Kidney glomerular epithelial cell (primary cell): ENCODE data around the gene HOXC11.

Experiments used
- DNase-seq: peaks from one replicate; lab custom pipeline; 2025; lab: John Stamatoyannopoulos, UW

Gene HOXC11

DNA sequence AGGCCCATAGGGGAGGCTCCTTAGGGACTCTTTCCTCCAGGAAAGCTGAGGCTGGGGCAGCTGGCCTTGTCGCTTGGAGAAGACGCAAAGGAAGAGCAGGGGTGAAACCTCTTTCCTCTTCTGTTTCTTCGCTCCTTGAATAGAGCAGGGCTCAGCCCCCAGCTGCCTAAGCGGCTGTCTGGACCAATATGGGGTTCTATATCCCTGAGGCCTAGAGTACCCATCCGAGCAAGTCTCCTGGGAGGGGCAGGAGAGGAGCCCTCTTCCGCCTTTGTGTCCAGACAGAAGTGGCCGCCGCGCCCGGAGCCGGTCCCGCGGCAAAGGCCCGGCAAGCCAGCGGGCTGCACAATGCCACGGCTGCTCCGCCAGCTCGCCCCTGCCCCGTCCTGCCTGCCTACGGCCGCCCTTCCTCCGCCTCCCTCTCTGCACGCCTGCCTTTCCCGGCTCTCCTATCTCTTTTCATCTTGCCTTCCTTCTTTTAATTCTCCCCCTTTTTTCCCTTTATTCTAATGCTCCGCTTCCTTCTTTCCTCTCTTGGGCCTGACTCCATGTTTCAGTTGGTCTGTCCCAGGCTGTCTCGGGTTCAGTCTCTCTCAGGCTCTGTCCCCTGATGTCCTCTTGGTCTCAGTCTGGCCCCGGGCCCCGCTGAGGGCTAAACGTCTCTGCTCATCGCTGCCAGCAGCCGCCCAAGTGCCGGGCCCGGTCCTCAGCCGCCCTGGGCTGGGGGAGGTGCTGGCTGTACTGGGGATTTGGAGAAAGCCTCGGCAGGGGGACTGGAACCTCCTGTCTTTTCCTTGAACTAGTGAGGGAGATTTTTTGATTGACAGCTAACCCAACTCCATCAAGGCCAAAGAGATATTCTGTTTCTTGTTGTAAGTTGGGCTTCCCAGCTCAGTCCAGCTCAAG lies 24.5 kb downstream of the HOXC11 start:
- no peak for DNase-seq

DNA sequence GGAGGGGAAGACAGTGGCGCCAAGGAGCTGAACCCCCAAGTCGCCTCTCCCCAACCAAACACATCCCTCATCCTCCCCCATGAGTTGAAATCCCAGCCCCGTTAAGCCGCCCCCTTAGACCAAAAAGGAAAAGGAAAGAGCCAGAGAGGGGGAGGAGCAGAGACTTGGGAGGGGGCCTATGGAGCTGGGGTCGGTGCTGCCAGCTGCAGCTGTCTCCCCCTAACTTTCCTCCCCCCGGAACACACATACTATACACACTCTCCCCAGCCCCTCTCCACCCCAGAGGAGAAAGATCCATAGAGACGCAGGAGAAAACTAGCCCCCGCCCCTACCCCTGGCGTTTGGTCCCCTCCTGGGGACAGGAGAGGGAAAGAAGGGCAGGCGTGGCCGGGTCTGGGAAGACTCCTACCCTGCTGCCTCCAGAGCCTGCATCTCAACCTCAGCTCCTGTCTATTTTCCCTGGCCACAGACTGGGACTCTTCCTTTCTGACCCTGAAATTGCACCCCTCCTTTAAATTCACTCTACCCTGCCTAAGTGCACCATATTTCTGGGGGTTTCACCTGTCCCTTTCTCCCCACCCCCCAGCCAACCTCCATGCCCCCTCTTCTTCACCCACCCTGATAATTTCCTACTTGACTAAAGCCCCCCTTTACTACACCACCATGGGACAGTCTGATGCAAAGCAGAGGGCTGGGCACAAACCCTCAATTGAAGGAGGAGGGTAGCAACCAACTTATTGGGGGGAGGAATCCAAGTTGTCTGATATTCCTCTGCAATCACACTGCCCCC lies 25.4 kb downstream of the HOXC11 start:
- DNase-seq: no peak

DNA sequence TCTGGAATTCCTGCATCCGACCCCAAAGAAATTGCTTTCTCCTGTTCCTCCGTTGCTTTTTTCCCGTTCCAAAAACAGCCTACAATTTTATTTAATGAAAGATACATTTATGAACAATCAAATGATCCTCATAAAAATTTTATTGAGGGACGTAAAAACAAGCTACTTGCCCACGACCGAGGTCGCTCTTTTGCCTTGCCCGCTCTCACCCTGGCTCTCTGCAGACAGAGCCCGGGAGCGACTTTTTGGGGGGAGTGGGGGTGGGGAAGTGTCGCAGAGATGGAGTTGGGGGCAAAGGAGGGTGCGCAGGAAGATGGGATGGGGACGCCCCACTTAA lies 25.9 kb downstream of the HOXC11 start:
- DNase-seq: no peak

- peak; percentile 61 for DNase-seq
Observed at GRCh38 chr12:53999559-54000115, 26.7 kb downstream of the HOXC11 start.

- DNase-seq: no peak
Observed at GRCh38 chr12:54000116-54001114, 27.5 kb downstream of the HOXC11 start, which contains the start of gene HOXC9. HOXC9 (plus strand) TSS chr12:54000161; CDS start chr12:54000189, 28 bp downstream.

GRCh38 chr12:54001283-54002187 lies 28.6 kb downstream of the HOXC11 start:
- no peak for DNase-seq

GRCh38 chr12:54002278-54002914 lies 29.5 kb downstream of the HOXC11 start:
- no peak for DNase-seq

- DNase-seq: no peak
Observed at GRCh38 chr12:54002915-54003389, 30.0 kb downstream of the HOXC11 start.

- no peak for DNase-seq
Observed at GRCh38 chr12:54003625-54004024, 30.7 kb downstream of the HOXC11 start.

- DNase-seq: no peak
Observed at GRCh38 chr12:54004063-54004840, 31.3 kb downstream of the HOXC11 start.

DNA sequence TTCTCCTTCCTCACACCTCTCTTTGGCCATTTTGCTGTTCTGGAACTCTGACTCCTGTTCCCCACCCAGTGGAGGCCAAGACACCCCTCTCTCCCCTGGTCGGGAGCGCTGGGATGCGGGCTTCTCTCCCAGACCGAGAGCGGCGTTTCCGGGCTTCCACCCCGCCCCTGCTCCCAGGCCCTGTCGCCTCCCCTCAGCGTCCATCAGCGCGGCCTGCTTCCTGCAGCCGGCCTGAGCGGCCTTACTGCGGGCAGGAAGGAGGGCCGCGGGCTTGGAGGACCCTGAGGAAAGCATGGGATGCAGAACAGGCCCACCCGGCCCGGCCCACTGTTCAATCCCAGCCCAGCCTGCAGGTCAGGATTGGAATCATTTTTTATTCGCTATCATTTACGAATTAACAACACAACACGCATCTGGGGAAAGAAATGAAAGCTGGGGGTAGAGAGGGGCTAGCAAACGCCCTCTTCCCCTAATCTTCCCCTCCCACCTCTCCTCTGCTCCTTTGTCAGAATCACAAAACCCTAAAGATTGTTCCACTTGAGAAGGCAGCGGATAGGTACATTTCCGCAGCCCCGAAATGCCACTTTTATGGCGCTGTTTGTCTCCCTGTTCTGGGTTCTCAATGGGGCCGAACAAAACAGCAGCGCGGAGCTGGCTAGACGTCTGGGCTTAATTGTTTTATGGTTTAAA lies 32.1 kb downstream of the HOXC11 start:
- no peak for DNase-seq

DNA sequence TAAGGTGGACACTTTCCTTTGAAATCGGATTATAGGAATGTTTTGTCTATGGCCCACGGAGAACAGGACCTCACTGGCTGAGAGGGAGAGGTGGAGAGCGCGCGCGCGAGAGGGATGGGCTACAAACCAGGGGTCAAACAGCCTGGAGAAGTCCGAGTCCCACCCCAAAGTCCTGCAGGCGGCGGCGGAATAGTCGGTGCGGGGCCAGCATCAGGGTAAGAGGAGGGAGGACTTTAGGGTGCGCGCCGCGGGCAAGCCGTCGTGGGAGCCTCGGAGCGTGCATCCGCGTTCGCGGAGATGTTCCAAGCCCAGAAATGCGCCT lies 32.6 kb downstream of the HOXC11 start:
- DNase-seq: no peak

DNA sequence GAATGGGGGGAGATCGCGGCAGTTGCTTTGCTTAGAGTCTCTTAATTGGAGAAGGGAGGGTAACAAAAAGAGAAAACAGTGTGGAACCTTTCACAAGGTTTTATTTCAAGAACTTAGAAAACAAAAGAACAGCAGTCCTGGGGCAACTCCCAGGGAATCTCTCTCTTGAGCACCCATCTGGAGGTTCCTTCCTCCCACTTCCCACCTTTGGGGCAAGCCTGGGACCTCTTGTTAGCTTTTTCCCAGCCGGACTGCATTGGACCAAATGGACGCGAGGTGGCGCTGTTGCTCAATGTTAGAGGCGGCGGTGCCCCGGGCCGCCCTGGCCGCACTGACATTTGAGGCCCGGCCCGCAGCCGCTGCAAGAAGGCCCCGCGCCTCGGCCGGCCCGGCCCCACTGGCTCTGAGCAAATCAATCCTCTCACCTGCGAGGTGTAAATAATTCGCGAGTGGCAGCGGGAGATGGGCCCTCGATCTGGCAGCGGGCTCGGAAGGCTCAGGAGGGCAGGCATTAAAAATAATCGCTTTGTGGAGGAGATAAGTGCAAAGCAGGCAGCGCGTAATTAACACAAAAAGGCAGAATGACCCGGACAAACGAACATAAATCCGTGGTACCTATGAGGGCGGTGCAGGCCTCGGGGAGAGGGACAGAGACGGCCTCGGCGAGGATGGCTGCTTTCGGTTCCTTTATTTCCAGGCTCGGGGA lies 33.1 kb downstream of the HOXC11 start:
- peak; percentile 71 for DNase-seq

- DNase-seq: no peak
Observed at GRCh38 chr12:54006559-54007220, 33.8 kb downstream of the HOXC11 start.

DNA sequence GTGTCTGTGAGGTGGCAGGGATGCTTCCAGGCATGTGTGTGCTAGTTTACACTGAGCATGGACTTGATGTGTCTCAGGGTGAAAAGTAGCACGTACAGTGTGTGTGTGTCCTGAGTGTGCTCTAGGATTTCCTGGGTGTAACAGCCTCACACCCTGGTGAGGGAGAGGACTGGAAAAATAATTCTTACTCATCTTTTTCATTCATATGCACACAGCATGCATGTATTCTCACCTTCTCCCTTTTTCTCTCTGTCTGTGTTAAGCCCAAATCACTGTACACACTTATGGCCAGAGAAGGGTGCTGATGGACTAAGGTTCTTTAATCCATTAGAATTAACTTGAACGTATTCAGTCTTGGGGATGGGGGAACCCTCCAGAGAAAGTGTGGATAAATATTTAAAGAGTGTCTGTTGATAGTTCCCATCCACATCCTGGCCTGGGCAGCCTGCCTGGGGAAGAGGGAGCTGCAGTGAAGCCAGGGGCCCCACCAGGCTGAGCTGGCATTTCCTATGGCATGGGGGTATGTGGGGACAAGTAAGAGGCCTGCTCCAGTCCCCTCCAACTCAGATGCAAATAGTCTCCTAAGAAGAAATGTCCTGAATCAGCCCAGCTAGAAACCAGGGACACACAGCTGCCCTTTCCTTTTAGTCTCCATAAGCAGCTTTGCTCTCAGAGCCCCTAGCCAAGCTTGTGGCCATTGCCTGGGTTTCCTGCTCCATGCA lies 34.8 kb downstream of the HOXC11 start:
- no peak for DNase-seq

- DNase-seq: no peak
Observed at GRCh38 chr12:54008260-54008552, 35.3 kb downstream of the HOXC11 start.
